ENCODE results near the gene CACTIN. TPM values are rescaled to one million over a fixed set of nuclear protein-coding genes. Genes with fewer than 3 reads are reported as not detected.
A peak's percentile ranks its signal among the peaks of the same experiment; 100 is the strongest.

The CACTIN gene
- total RNA-seq, 1 donor from 2014 or later: 26.7 TPM

- Mint-ChIP-seq H3K27me3 (ENCODE audit: low read depth, unreplicated experiment) (no peaks in the 10 kb centered on the region), H3K36me3 (ENCODE audit: low read depth, unreplicated experiment) (peaks cover 7% of the 10 kb centered on the region), H3K4me1 (ENCODE audit: low read depth, unreplicated experiment) (no peaks in the 10 kb centered on the region), H3K9me3 (ENCODE audit: unreplicated experiment) (no peaks in the 10 kb centered on the region), H3K4me3 (ENCODE audit: unreplicated experiment) (no peak overlapping the region), H3K27ac (ENCODE audit: unreplicated experiment) (no peak overlapping the region)
- no peaks in the 10 kb centered on the region for H4K20me1 ChIP-seq (ENCODE audit: insufficient read depth, low read length)
- peaks cover 7% of the 10 kb centered on the region for H3K36me3 ChIP-seq (ENCODE audit: insufficient read depth, low read length)
- no peaks in the 10 kb centered on the region for H3K9me3 ChIP-seq (ENCODE audit: insufficient read depth, low read depth, low read length)
- no peaks in the 10 kb centered on the region for H3K27me3 ChIP-seq (ENCODE audit: insufficient read depth, low read length)
- no peak for TF ChIP-seq CTCF (IDR thresholded peaks at IDR 0.05; ENCODE audit: insufficient read depth, low read depth, low read length)
- TF ChIP-seq EZH2 (IDR thresholded peaks at IDR 0.05; ENCODE audit: insufficient read depth, low read length): no peak
- no peak overlapping the region for H3K9ac ChIP-seq (ENCODE audit: low read length)
- no peak overlapping the region for H2AFZ ChIP-seq (ENCODE audit: low read depth, low read length)
- H3K4me2 ChIP-seq (ENCODE audit: low read length): no peak overlapping the region
- H3K4me1 ChIP-seq (ENCODE audit: insufficient read depth, low read length): no peaks in the 10 kb centered on the region
- no peak overlapping the region for H3K4me3 ChIP-seq (ENCODE audit: insufficient read depth, low read depth, low read length)
- no peaks in the 10 kb centered on the region for H3K79me2 ChIP-seq (ENCODE audit: insufficient read depth, low read length)
- H3K27ac ChIP-seq (ENCODE audit: low read depth, low read length): no peak overlapping the region
- FAIRE-seq (no peak), DNase-seq (ENCODE audit: low read depth) (no peak)
Observed at GRCh38 chr19:3636962-3637361, 10.4 kb upstream of the CACTIN start.

- no peak for FAIRE-seq
- Mint-ChIP-seq H3K36me3 (ENCODE audit: low read depth, unreplicated experiment) (peaks cover 7% of the 10 kb centered on the region), H3K4me1 (ENCODE audit: low read depth, unreplicated experiment) (no peaks in the 10 kb centered on the region), H3K27ac (ENCODE audit: unreplicated experiment) (no peak overlapping the region), H3K4me3 (ENCODE audit: unreplicated experiment) (no peak overlapping the region), H3K27me3 (ENCODE audit: low read depth, unreplicated experiment) (no peaks in the 10 kb centered on the region), H3K9me3 (ENCODE audit: unreplicated experiment) (no peaks in the 10 kb centered on the region)
- Histone ChIP-seq H3K9ac (ENCODE audit: low read length) (no peak overlapping the region), H3K79me2 (ENCODE audit: insufficient read depth, low read length) (no peaks in the 10 kb centered on the region), H3K4me1 (ENCODE audit: insufficient read depth, low read length) (no peaks in the 10 kb centered on the region), H4K20me1 (ENCODE audit: insufficient read depth, low read length) (no peaks in the 10 kb centered on the region), H3K27ac (ENCODE audit: low read depth, low read length) (no peak overlapping the region), H3K36me3 (ENCODE audit: insufficient read depth, low read length) (peaks cover 7% of the 10 kb centered on the region), H3K4me3 (ENCODE audit: insufficient read depth, low read depth, low read length) (no peak overlapping the region), H3K9me3 (ENCODE audit: insufficient read depth, low read depth, low read length) (no peaks in the 10 kb centered on the region), H3K4me2 (ENCODE audit: low read length) (no peak overlapping the region), H3K27me3 (ENCODE audit: insufficient read depth, low read length) (no peaks in the 10 kb centered on the region), H2AFZ (ENCODE audit: low read depth, low read length) (no peak overlapping the region)
- TF ChIP-seq EZH2 (IDR thresholded peaks at IDR 0.05; ENCODE audit: insufficient read depth, low read length) (no peak), CTCF (IDR thresholded peaks at IDR 0.05; ENCODE audit: insufficient read depth, low read depth, low read length) (no peak)
- no peak for DNase-seq (ENCODE audit: low read depth)
Observed at GRCh38 chr19:3636506-3636905, 9.9 kb upstream of the CACTIN start.

GRCh38 chr19:3634496-3635045, 8.0 kb upstream of the CACTIN start:
- Histone ChIP-seq H3K79me2 (ENCODE audit: insufficient read depth, low read length) (no peaks in the 10 kb centered on the region), H3K4me2 (ENCODE audit: low read length) (no peak overlapping the region), H3K9me3 (ENCODE audit: insufficient read depth, low read depth, low read length) (no peaks in the 10 kb centered on the region), H3K36me3 (ENCODE audit: insufficient read depth, low read length) (peaks cover 3% of the 10 kb centered on the region), H3K27ac (ENCODE audit: low read depth, low read length) (no peak overlapping the region), H3K27me3 (ENCODE audit: insufficient read depth, low read length) (no peaks in the 10 kb centered on the region), H2AFZ (ENCODE audit: low read depth, low read length) (no peak overlapping the region), H3K9ac (ENCODE audit: low read length) (no peak overlapping the region), H3K4me3 (ENCODE audit: insufficient read depth, low read depth, low read length) (no peak overlapping the region), H3K4me1 (ENCODE audit: insufficient read depth, low read length) (no peaks in the 10 kb centered on the region), H4K20me1 (ENCODE audit: insufficient read depth, low read length) (no peaks in the 10 kb centered on the region)
- no peaks in the 10 kb centered on the region for H3K4me1 Mint-ChIP-seq (ENCODE audit: low read depth, unreplicated experiment)
- no peak for DNase-seq (ENCODE audit: low read depth)
- no peak for FAIRE-seq
- H3K9me3 Mint-ChIP-seq (ENCODE audit: unreplicated experiment): no peaks in the 10 kb centered on the region
- no peaks in the 10 kb centered on the region for H3K27me3 Mint-ChIP-seq (ENCODE audit: low read depth, unreplicated experiment)
- peak overlapping the region; percentile 58 for H3K27ac Mint-ChIP-seq (ENCODE audit: unreplicated experiment)
- H3K36me3 Mint-ChIP-seq (ENCODE audit: low read depth, unreplicated experiment): peaks cover 9% of the 10 kb centered on the region
- no peak overlapping the region for H3K4me3 Mint-ChIP-seq (ENCODE audit: unreplicated experiment)
- no peak for TF ChIP-seq CTCF (IDR thresholded peaks at IDR 0.05; ENCODE audit: insufficient read depth, low read depth, low read length)

All from astrocyte (in vitro differentiated cells and primary cell).